Uterus (tissue), 4 donors: ENCODE data around the gene ADCY2. TPM values are rescaled to one million over a fixed set of nuclear protein-coding genes. Genes with fewer than 3 reads are reported as not detected.

ENCODE experiments used
- DNase-seq, 2 donors: peaks; one replicate each; pipeline ENCODE4 v3.0.0-alpha.2; 2019 to 2020
- H3K27ac ChIP-seq, 2 donors: fragments of 200-600 bp; sonication (generic); 1 replicate in 1 of 2; 2 replicates in 1 of 2; pipeline ENCODE4 v1.5.1; 2016 to 2018
- H3K27me3 ChIP-seq, 2 donors: fragments of 200-600 bp; sonication (generic); one replicate each; pipeline ENCODE4 v1.5.1; 2018 to 2019; ENCODE audit warnings: control low read depth in 1 of 2
- H3K36me3 ChIP-seq, 2 donors: fragments of 200-600 bp; sonication (generic); one replicate each; pipeline ENCODE4 v1.5.1; 2019; ENCODE audit warnings: control low read depth in 1 of 2
- H3K4me1 ChIP-seq, 2 donors: fragments of 200-600 bp; sonication (generic); one replicate each; pipeline ENCODE4 v1.5.1; 2018 to 2019; ENCODE audit warnings: control low read depth in 1 of 2
- H3K4me3 ChIP-seq, 2 donors: fragments of 200-600 bp; sonication (generic); 1 replicate in 1 of 2; 2 replicates in 1 of 2; pipeline ENCODE4 v1.5.1; 2018 to 2019; ENCODE audit warnings: mild to moderate bottlenecking in 1 of 2
- H3K9me3 ChIP-seq, 2 donors: fragments of 200-600 bp; sonication (generic); one replicate each; pipeline ENCODE4 v1.5.1; 2019; ENCODE audit warnings: control low read depth in 1 of 2
- CTCF ChIP-seq, 4 experiments: fragments of 200-600 bp in 2 of 4; fragments of 450-650 bp in 2 of 4; sonication (generic) in 2 of 4; IDR thresholded peaks; one replicate each; pipeline ENCODE4 v1.5.1; 2016 to 2019; ENCODE audit warnings: antibody characterized with exemption in 4 of 4, mild to moderate bottlenecking in 2 of 4, moderate library complexity in 1 of 4
- POLR2A ChIP-seq, 2 donors: fragments of 450-650 bp; IDR thresholded peaks; one replicate each; pipeline ENCODE4 v1.6.1; 2016; ENCODE audit warnings: antibody characterized with exemption in 2 of 2, mild to moderate bottlenecking in 1 of 2, moderate library complexity in 1 of 2
- intact Hi-C: fragments of 100-400 bp; cut with DNase I; formaldehyde crosslinking; loops from one replicate; pipeline ENCODE4 v1.15.1; 2023; ENCODE audit warnings: low total_unique reads
- total RNA-seq, 4 donors: library from RNA; depleted of rRNA in 3 of 4; stranded (reverse); fragments of >200 nt in 3 of 4; gene quantifications; one replicate each; pipeline versions ENCODE4 v1.1.0 to v1.2.4, GENCODE V29; 2014 to 2023
- donor health status: DM: yes; HTN: yes; CAD: no.

ADCY2 gene
- total RNA-seq, 4 donors from 2014 or later = 3.8 to 25.3 (median 4.5) TPM

- Histone ChIP-seq H3K27ac (no peak overlapping the region), H3K9me3 (no peaks in the 10 kb centered on the region), H3K4me1 (no peaks in the 10 kb centered on the region), H3K36me3 (no peaks in the 10 kb centered on the region), H3K27me3 (peaks cover 0 to 5% of the 10 kb centered on the region in 2 donors), H3K4me3 (no peak overlapping the region)
- DNase-seq = no peak
- no peak for TF ChIP-seq CTCF (IDR thresholded peaks at IDR 0.05)
- no peak for TF ChIP-seq POLR2A (IDR thresholded peaks at IDR 0.05)
- intact Hi-C loops = no loop called here
Measured at GRCh38 chr5:7377761-7378160, 18.2 kb upstream of the ADCY2 start.

- no peak for DNase-seq
- Histone ChIP-seq H3K27ac (no peak overlapping the region), H3K27me3 (peaks cover 0 to 5% of the 10 kb centered on the region in 2 donors), H3K4me1 (no peaks in the 10 kb centered on the region), H3K9me3 (no peaks in the 10 kb centered on the region), H3K36me3 (no peaks in the 10 kb centered on the region), H3K4me3 (no peak overlapping the region)
- TF ChIP-seq POLR2A (IDR thresholded peaks at IDR 0.05) (no peak), CTCF (IDR thresholded peaks at IDR 0.05) (no peak)
- intact Hi-C loops = no loop called here
Measured at GRCh38 chr5:7382588-7382987, 13.3 kb upstream of the ADCY2 start.

- no peak for DNase-seq
- Histone ChIP-seq H3K36me3 (no peaks in the 10 kb centered on the region), H3K27ac (no peak overlapping the region), H3K4me1 (no peaks in the 10 kb centered on the region), H3K27me3 (peaks cover 0 to 3% of the 10 kb centered on the region in 2 donors), H3K9me3 (no peaks in the 10 kb centered on the region), H3K4me3 (no peak overlapping the region)
- intact Hi-C loops = no loop called here
- TF ChIP-seq POLR2A (IDR thresholded peaks at IDR 0.05) = no peak
- TF ChIP-seq CTCF (IDR thresholded peaks at IDR 0.05) = no peak
Measured at GRCh38 chr5:7385681-7386080, 10.3 kb upstream of the ADCY2 start.

- no peak for DNase-seq
- intact Hi-C loops = no loop called here
- no peak overlapping the region for H3K4me3 ChIP-seq
- no peaks in the 10 kb centered on the region for H3K36me3 ChIP-seq
- no peaks in the 10 kb centered on the region for H3K9me3 ChIP-seq
- H3K27me3 ChIP-seq = no peaks in the 10 kb centered on the region
- no peak for TF ChIP-seq CTCF (IDR thresholded peaks at IDR 0.05)
- no peak for TF ChIP-seq POLR2A (IDR thresholded peaks at IDR 0.05)
- H3K4me1 ChIP-seq = no peaks in the 10 kb centered on the region
- H3K27ac ChIP-seq = no peak overlapping the region
Measured at GRCh38 chr5:7388553-7388952, 7.4 kb upstream of the ADCY2 start.

- intact Hi-C loops = no loop called here
- no peak for TF ChIP-seq CTCF (IDR thresholded peaks at IDR 0.05)
- no peak for TF ChIP-seq POLR2A (IDR thresholded peaks at IDR 0.05)
- no peaks in the 10 kb centered on the region for H3K4me1 ChIP-seq
Measured at GRCh38 chr5:7391215-7391614, 4.7 kb upstream of the ADCY2 start.

More at GRCh38 chr5:7391215-7391614, 4.7 kb upstream of the ADCY2 start:
- no peaks in the 10 kb centered on the region for H3K36me3 ChIP-seq
- no peaks in the 10 kb centered on the region for H3K27me3 ChIP-seq
- H3K27ac ChIP-seq = no peak overlapping the region
- H3K9me3 ChIP-seq = no peaks in the 10 kb centered on the region
- H3K4me3 ChIP-seq = no peak overlapping the region
- no peak for DNase-seq
